WERI-Rb-1 (cell line): ENCODE measurements around the gene RBSN.
"Not testable (repeated sequence)": the region's sequence is repeated elsewhere in the genome, so short reads cannot be mapped to it uniquely, and the experiment has no call there.

Experiments used
- DNase-seq: peaks from one replicate; pipeline ENCODE4 v3.0.0-alpha.2; 2020
- H3K27ac ChIP-seq: fragments of 250-450 bp; sonication (Bioruptor Pico); 2 replicates; pipeline ENCODE4 v1.5.1; 2020; ENCODE audit warnings: mild to moderate bottlenecking, moderate library complexity
- H3K27me3 ChIP-seq: fragments of 250-450 bp; sonication (Bioruptor Pico); 2 replicates; pipeline ENCODE4 v1.5.1; 2021; ENCODE audit warnings: mild to moderate bottlenecking, low read depth, moderate library complexity; ENCODE audit not compliant: insufficient read depth, severe bottlenecking
- H3K36me3 ChIP-seq: fragments of 250-450 bp; sonication (Bioruptor Pico); 2 replicates; pipeline ENCODE4 v1.5.1; 2020; ENCODE audit warnings: mild to moderate bottlenecking, moderate library complexity
- H3K4me3 ChIP-seq: 2 replicates; pipeline ENCODE4 v1.5.1; 2011; ENCODE audit warnings: low read depth, mild to moderate bottlenecking, control low read depth, low read length
- H3K9me3 ChIP-seq: fragments of 250-450 bp; sonication (Bioruptor Pico); 2 replicates; pipeline ENCODE4 v1.5.1; 2021; ENCODE audit warnings: mild to moderate bottlenecking, moderate library complexity; ENCODE audit not compliant: severe bottlenecking
- CTCF ChIP-seq: IDR thresholded peaks from 2 replicates; pipeline ENCODE4 v1.5.1; 2011; ENCODE audit warnings: low read depth, mild to moderate bottlenecking, control low read depth, inconsistent platforms, low read length

The RBSN gene

GRCh38 chr3:15098503-15099363 lies at the start of gene RBSN:
Gene RBSN (minus strand): TSS chr3:15099148. CDS start chr3:15096120, 3,028 bp downstream.
- Histone ChIP-seq H3K36me3 (peaks cover 23% of the 10 kb centered on the region), H3K4me3 (peak within 1 kb of the TSS; percentile 64), H3K27ac (peak within 1 kb of the TSS; percentile 71), H3K9me3 (no peaks in the 10 kb centered on the region), H3K27me3 (no peaks in the 10 kb centered on the region)
- peak; percentile 96 for DNase-seq
- no peak for TF ChIP-seq CTCF

GRCh38 chr3:15148614-15149013 lies 49.7 kb upstream of the RBSN start:
- Histone ChIP-seq H3K27ac (no peak overlapping the region), H3K27me3 (no peaks in the 10 kb centered on the region), H3K9me3 (no peaks in the 10 kb centered on the region), H3K36me3 (no peaks in the 10 kb centered on the region), H3K4me3 (no peak overlapping the region)
- peak; percentile 46 for TF ChIP-seq CTCF
- peak; percentile 55 for DNase-seq

DNA sequence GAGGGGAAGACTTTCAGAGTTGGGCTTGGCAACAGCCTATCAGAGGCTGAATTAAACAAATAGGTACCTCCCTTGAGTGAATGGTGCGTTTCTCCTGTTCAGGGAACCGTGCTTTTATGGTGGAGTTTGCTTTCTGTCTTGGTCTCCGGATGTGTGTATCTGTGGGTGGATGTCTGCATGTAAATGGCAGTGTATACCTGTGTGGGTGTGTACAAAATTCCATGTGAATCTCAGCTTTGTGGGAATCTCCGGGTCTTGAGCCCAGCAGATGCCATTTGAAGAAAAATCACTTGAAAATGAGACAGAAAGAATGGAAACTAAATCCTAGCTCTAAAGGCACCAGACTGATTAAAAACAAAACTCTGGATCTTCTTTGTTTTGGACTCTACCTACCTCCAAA lies 37.9 kb upstream of the RBSN start:
- H3K9me3 ChIP-seq, H3K36me3 ChIP-seq, DNase-seq, H3K27me3 ChIP-seq, H3K27ac ChIP-seq, H3K4me3 ChIP-seq: not testable (repeated sequence)

DNA sequence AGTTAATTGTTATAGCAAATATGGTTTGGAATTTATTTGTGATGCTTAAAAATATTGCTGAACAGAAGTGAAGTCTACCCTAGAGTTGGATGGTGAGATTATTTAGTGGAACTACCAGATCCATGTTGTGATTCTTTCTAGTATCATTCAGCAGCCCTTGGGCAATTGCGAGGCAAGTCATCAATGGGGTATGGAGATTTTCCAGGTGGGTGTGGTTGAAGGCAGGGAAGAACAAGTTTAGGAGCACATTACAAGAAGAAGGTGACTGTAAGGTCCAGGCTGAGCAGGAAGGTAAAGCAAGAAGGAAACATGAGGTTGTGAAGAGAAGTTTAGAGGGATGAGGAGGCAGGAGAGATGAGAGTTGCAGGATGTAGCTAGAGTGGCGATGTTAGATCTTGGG lies 36.0 kb upstream of the RBSN start:
- H3K27ac ChIP-seq, H3K9me3 ChIP-seq, H3K27me3 ChIP-seq, H3K36me3 ChIP-seq, DNase-seq, H3K4me3 ChIP-seq: not testable (repeated sequence)

- not testable (repeated sequence) for H3K27me3 ChIP-seq, H3K36me3 ChIP-seq, H3K4me3 ChIP-seq, DNase-seq, H3K9me3 ChIP-seq, H3K27ac ChIP-seq
Observed at GRCh38 chr3:15128403-15128802, 29.5 kb upstream of the RBSN start.

DNA sequence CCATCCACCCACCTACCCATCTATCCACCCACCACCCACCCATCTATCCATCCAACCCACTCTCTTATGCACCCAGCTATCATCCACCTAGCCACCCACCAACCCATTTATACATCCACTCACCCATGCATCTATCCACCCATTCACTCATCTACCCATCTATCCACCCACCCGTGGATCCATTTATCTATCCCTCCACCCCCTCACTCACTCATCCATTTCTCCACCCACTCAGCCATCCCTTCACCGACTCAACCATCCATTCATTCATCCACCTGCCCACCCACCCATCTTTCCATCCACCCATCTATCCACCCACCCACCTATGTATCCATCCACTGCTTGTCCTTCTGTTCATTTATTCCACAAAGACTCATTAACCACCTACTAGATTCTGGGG lies 28.0 kb upstream of the RBSN start:
- not testable (repeated sequence) for H3K4me3 ChIP-seq

DNA sequence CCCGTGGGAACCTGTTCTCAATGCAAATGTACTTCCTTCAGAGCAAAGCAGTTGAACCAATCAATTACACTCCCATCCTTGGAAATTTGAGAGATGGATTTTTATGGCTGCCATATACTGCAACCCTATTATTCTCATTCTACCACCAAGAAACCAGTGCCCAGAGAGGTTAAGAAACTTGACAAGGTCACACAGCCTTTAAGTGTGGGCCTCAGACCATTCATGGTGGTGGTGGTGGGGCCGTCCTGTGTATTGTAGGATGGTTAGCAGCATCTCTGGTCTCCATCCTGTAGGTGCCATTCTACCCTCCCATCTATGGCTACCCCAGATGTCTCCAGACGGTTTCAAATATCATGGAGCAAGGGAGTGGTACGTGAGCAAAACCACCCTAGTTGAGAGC lies 23.4 kb upstream of the RBSN start:
- H3K36me3 ChIP-seq = no peaks in the 10 kb centered on the region
- no peak overlapping the region for H3K27ac ChIP-seq
- no peak for DNase-seq
- no peaks in the 10 kb centered on the region for H3K9me3 ChIP-seq
- no peak overlapping the region for H3K4me3 ChIP-seq
- no peak for TF ChIP-seq CTCF
- no peaks in the 10 kb centered on the region for H3K27me3 ChIP-seq

More for the DNA sequence above, 28.0 kb upstream of the RBSN start:
- not testable (repeated sequence) for H3K27ac ChIP-seq, H3K36me3 ChIP-seq, H3K9me3 ChIP-seq, H3K27me3 ChIP-seq, DNase-seq

- Histone ChIP-seq H3K36me3 (no peaks in the 10 kb centered on the region), H3K4me3 (no peak overlapping the region), H3K27me3 (no peaks in the 10 kb centered on the region), H3K9me3 (no peaks in the 10 kb centered on the region), H3K27ac (no peak overlapping the region)
- TF ChIP-seq CTCF = no peak
- no peak for DNase-seq
Observed at GRCh38 chr3:15121936-15122335, 23.0 kb upstream of the RBSN start.
